Upper lobe of right lung (tissue), 1 donor: ENCODE data around the gene SYNGR1. TPM values are rescaled to one million over a fixed set of nuclear protein-coding genes. Genes with fewer than 3 reads are reported as not detected.
"Not testable (repeated sequence)": the region's sequence is repeated elsewhere in the genome, so short reads cannot be mapped to it uniquely, and the experiment has no call there.

Experiments
- ATAC-seq: fragments of 200-7000 bp; cut with Tn5 transposase; one replicate; pipeline ENCODE4 v1.9.1; 2020; ENCODE audit warnings: mild to moderate bottlenecking, moderate library complexity
- DNase-seq: peaks from one replicate; pipeline ENCODE4 v3.0.0-alpha.2; 2020
- H3K27ac ChIP-seq: fragments of 200-600 bp; one replicate; pipeline ENCODE4 v1.8.0; 2022
- H3K27me3 ChIP-seq: fragments of 200-600 bp; one replicate; pipeline ENCODE4 v1.8.0; 2022; ENCODE audit warnings: mild to moderate bottlenecking
- H3K36me3 ChIP-seq: fragments of 200-600 bp; one replicate; pipeline ENCODE4 v1.8.0; 2022
- H3K4me1 ChIP-seq: fragments of 200-600 bp; one replicate; pipeline ENCODE4 v1.8.0; 2022
- H3K4me3 ChIP-seq: fragments of 200-600 bp; one replicate; pipeline ENCODE4 v1.8.0; 2022; ENCODE audit warnings: mild to moderate bottlenecking
- H3K9me3 ChIP-seq: fragments of 200-600 bp; one replicate; pipeline ENCODE4 v1.8.0; 2022
- intact Hi-C: fragments of 100-400 bp; cut with DNase I; formaldehyde crosslinking; loops from one replicate; pipeline ENCODE4 v1.11.0; 2022
- total RNA-seq: library from RNA; stranded (reverse); fragmentation: NEBNext Ultra II Directional; extraction: Animal tissue kit (Norgen Biotek cat#: 25700); gene quantifications from one replicate; pipeline ENCODE4 v1.2.1, GENCODE V29; 2021
- TF ChIP-seq, protein P1 (sequence below): fragments of 200-600 bp; IDR thresholded peaks from one replicate; pipeline ENCODE4 v1.8.0; 2022; ENCODE audit warnings: antibody characterized with exemption
- donor health status: DM: no; HTN: yes; CAD: no; lungs with severe emphysema.

Gene SYNGR1
- total RNA-seq, 1 donor from 2014 or later, result 14.0 TPM

DNA sequence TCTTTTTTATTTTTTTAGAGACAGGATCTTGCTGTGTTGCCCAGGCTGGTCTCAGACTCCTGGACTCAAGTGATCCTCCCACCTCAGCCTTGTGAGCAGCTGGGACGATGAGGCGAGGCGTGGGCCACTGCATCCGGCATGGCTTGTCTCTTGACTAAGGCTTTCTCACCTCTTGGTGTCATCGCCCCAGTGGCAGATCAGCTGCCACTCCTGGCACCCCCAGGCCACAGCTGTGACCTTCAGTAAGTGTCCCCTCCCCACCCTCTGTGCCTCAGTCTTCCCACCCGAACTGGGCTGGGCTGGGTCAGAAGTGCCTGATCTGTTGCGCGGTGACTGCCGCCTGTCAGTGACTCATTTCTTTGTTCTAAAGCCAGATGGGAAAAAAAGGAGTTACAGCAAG is 3.6 kb downstream of the SYNGR1 start:
- ATAC-seq, result no peak
- H3K4me1 ChIP-seq, result peaks cover 16% of the 10 kb centered on the region
- H3K27ac ChIP-seq, result no peak overlapping the region
- TF ChIP-seq, protein P1, sequence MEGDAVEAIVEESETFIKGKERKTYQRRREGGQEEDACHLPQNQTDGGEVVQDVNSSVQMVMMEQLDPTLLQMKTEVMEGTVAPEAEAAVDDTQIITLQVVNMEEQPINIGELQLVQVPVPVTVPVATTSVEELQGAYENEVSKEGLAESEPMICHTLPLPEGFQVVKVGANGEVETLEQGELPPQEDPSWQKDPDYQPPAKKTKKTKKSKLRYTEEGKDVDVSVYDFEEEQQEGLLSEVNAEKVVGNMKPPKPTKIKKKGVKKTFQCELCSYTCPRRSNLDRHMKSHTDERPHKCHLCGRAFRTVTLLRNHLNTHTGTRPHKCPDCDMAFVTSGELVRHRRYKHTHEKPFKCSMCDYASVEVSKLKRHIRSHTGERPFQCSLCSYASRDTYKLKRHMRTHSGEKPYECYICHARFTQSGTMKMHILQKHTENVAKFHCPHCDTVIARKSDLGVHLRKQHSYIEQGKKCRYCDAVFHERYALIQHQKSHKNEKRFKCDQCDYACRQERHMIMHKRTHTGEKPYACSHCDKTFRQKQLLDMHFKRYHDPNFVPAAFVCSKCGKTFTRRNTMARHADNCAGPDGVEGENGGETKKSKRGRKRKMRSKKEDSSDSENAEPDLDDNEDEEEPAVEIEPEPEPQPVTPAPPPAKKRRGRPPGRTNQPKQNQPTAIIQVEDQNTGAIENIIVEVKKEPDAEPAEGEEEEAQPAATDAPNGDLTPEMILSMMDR, result no peak
- H3K27me3 ChIP-seq, result no peaks in the 10 kb centered on the region
- intact Hi-C loops, result no loop called here
- no peaks in the 10 kb centered on the region for H3K9me3 ChIP-seq
- no peak overlapping the region for H3K4me3 ChIP-seq
- DNase-seq, result no peak
- H3K36me3 ChIP-seq, result no peaks in the 10 kb centered on the region

DNA sequence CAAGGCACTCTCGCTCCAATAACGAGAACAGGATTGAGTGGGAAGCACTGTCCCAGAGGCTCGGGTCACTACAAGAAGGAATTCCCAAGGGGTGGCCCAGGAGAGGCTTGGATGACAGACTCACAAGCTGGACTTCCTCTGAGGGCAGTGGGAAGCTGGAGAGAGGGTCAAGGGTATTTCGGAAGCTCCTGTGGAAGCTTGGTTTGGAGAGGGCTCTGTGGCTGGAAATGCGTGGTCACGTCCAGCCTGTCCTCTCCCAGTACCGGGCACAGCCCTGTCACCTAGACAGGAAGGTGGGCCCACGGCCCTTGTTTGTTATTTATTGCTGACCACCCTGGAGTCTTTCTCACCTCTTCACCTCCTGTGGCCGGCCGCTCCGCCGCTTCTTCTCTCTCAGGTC is 5.3 kb downstream of the SYNGR1 start:
- H3K4me1 ChIP-seq, result peaks cover 8% of the 10 kb centered on the region
- no peaks in the 10 kb centered on the region for H3K36me3 ChIP-seq
- H3K4me3 ChIP-seq, result no peak overlapping the region
- TF ChIP-seq, protein P1, result no peak
- H3K27ac ChIP-seq, result no peak overlapping the region
- intact Hi-C loops, result no loop called here
- ATAC-seq, result no peak
- no peaks in the 10 kb centered on the region for H3K9me3 ChIP-seq
- no peaks in the 10 kb centered on the region for H3K27me3 ChIP-seq
- no peak for DNase-seq

DNA sequence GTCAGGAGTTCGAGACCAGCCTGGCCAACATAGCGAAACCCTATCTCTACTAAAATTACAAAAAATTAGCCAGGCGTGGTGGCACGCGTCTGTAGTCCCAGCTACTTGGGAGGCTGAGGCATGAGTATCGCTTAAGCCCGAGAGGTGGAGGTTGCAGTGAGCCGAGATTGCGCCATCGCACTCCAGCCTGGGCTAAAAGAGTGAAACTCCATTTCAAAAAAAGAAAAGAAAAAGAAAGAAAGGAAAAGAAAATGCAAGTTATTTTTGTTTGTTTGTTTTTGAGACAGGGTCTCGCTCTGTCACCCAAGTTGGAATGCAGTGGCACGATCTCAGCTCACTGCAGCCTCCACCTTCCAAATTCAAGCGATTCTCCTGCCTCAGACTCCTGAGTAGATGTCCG is 6.0 kb downstream of the SYNGR1 start:
- intact Hi-C loops, H3K27ac ChIP-seq: not testable (repeated sequence)

DNA sequence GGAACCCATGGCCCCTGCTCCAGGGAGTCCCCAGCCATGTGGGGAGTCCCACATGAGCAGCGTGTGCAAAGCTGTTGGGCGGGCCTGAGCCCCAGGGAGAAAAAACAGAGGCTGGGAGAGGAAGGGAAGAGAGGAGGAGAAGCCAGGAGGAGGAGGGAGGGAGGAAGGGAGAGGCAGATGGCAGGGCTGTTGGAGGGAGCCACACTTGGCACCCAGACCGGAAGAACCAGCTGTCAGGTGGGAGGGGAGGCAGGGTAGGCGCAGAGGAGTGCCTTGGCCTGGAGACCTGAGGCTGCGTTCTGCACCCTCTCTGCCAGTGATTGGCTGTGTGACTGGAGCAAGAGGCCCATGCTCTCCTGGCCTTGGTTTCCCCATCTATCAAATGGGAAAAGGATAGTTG is 6.7 kb downstream of the SYNGR1 start:
- H3K36me3 ChIP-seq, result no peaks in the 10 kb centered on the region
- no peaks in the 10 kb centered on the region for H3K9me3 ChIP-seq
- no peaks in the 10 kb centered on the region for H3K27me3 ChIP-seq
- no peak overlapping the region for H3K27ac ChIP-seq
- no peaks in the 10 kb centered on the region for H3K4me1 ChIP-seq
- ATAC-seq, result no peak
- TF ChIP-seq, protein P1, result no peak
- DNase-seq, result no peak
- H3K4me3 ChIP-seq, result no peak overlapping the region
- intact Hi-C loops, result no loop called here

More for the DNA sequence above, 6.0 kb downstream of the SYNGR1 start:
- not testable (repeated sequence) for H3K36me3 ChIP-seq, ATAC-seq, H3K4me3 ChIP-seq, DNase-seq, H3K4me1 ChIP-seq, H3K9me3 ChIP-seq, H3K27me3 ChIP-seq

DNA sequence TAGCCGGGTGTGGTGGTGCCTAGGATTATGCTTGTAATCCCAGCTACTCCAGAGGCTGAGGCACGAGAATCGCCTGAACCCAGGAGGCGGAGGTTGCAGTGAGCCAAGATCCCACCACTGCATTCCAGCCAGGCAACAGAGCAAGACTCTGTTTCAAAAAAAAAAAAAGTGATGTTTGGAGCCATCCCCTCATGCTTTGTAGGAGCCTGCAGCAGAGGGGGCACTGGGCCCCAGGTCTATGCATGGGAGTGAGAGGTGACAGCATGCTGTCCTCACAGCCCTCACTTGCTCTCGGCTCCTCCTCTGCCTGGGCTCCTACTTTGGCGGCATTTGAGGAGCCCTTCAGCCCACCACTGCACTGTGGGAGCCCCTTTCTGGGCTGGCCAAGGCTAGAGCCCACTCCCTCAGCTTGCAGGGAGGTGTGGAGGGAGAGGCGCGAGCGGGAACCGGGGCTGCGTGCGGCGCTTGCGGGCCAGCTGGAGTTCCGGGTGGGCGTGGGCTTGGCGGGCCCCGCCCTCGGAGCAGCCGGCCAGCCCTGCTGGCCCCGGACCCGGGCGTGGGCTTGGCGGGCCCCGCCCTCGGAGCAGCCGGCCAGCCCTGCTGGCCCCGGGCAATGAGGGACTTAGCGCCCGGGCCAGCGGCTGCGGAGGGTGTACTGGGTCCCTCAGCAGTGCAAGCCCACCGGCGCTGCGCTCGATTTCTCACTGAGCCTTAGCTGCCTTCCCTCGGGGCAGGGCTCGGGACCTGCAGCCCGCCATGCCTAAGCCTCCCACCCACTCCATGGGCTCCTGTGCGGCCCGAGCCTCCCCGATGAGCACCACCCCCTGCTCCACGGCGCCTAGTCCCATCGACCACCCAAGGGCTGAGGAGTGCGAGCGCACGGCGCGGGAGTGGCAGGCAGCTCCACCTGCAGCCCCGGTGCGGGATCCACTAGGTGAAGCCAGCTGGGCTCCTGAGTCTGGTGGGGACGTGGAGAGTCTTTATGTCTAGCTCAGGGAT is 7.6 kb downstream of the SYNGR1 start:
- intact Hi-C loops, H3K36me3 ChIP-seq, DNase-seq, H3K9me3 ChIP-seq, H3K4me1 ChIP-seq, H3K27me3 ChIP-seq, ATAC-seq, H3K4me3 ChIP-seq, H3K27ac ChIP-seq: not testable (repeated sequence)

DNA sequence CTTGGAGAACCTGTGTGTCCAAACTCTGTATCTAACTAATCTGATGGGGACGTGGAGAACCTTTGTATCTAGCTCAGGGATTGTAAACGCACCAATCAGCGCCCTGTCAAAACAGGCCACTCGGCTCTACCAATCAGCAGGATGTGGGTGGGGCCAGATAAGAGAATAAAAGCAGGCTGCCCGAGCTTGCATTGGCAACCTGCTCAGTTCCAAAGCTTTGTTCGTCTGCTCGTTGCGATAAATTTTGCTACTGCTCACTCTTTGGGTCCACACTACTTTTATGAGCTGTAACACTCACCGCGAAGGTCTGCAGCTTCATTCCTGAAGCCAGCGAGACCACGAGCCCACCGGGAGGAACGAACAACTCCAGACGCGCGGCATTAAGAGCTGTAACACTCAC is 8.4 kb downstream of the SYNGR1 start:
- not testable (repeated sequence) for H3K27me3 ChIP-seq, H3K27ac ChIP-seq, H3K36me3 ChIP-seq

DNA sequence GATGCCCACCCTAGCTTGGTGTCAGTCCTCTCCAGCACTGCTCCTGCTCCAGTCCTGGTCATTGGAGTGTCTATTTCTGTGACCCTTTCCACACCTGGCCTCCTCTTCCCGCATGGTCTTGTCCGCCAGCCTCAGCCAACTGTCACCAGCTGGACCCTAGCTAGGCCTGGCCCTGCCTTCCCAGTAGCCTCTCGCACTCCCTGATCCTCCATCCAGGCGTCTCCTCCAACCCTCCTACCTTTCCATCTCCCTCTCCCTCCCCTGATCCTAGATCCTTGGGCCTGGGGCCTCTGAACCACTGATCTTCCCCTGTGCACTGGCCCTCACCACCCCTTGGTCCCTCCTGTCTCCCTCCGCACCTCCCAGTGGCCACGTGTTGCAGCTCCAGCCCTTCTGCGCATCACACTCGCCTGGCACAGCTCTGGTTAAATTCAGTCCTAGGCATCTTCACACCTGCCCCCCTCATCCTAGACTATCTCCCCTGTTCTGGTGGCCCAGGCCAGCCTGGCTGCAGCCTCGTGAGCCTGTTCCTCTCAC is 9.9 kb downstream of the SYNGR1 start:
- Histone ChIP-seq H3K4me3 (no peak overlapping the region), H3K27me3 (no peaks in the 10 kb centered on the region), H3K36me3 (no peaks in the 10 kb centered on the region), H3K9me3 (no peaks in the 10 kb centered on the region), H3K4me1 (no peaks in the 10 kb centered on the region), H3K27ac (no peak overlapping the region)
- DNase-seq, result no peak
- TF ChIP-seq, protein P1, result no peak
- intact Hi-C loops, result no loop called here
- ATAC-seq, result no peak

More for the DNA sequence above, 8.4 kb downstream of the SYNGR1 start:
- H3K4me3 ChIP-seq, H3K4me1 ChIP-seq, ATAC-seq, H3K9me3 ChIP-seq, intact Hi-C loops, DNase-seq: not testable (repeated sequence)
